Upper lobe of right lung (tissue), 1 donor: Measurements from ENCODE around the gene DEFB116. TPM values are rescaled to one million over a fixed set of nuclear protein-coding genes. Genes with fewer than 3 reads are reported as not detected.

Source experiments
- ATAC-seq: fragments of 200-7000 bp; cut with Tn5 transposase; one replicate; pipeline ENCODE4 v1.9.1; 2020; ENCODE audit warnings: mild to moderate bottlenecking, moderate library complexity
- DNase-seq: peaks from one replicate; pipeline ENCODE4 v3.0.0-alpha.2; 2020
- H3K27ac ChIP-seq: fragments of 200-600 bp; one replicate; pipeline ENCODE4 v1.8.0; 2022
- H3K27me3 ChIP-seq: fragments of 200-600 bp; one replicate; pipeline ENCODE4 v1.8.0; 2022; ENCODE audit warnings: mild to moderate bottlenecking
- H3K36me3 ChIP-seq: fragments of 200-600 bp; one replicate; pipeline ENCODE4 v1.8.0; 2022
- H3K4me1 ChIP-seq: fragments of 200-600 bp; one replicate; pipeline ENCODE4 v1.8.0; 2022
- H3K4me3 ChIP-seq: fragments of 200-600 bp; one replicate; pipeline ENCODE4 v1.8.0; 2022; ENCODE audit warnings: mild to moderate bottlenecking
- H3K9me3 ChIP-seq: fragments of 200-600 bp; one replicate; pipeline ENCODE4 v1.8.0; 2022
- intact Hi-C: fragments of 100-400 bp; cut with DNase I; formaldehyde crosslinking; loops from one replicate; pipeline ENCODE4 v1.11.0; 2022
- total RNA-seq: library from RNA; stranded (reverse); fragmentation: NEBNext Ultra II Directional; extraction: Animal tissue kit (Norgen Biotek cat#: 25700); gene quantifications from one replicate; pipeline ENCODE4 v1.2.1, GENCODE V29; 2021
- TF ChIP-seq, protein P1 (sequence below): fragments of 200-600 bp; IDR thresholded peaks from one replicate; pipeline ENCODE4 v1.8.0; 2022; ENCODE audit warnings: antibody characterized with exemption
- donor health status: DM: no; HTN: yes; CAD: no; lungs with severe emphysema.

Gene DEFB116
- total RNA-seq, 1 donor from 2014 or later, result not detected

GRCh38 chr20:31278178-31278577, 30.2 kb downstream of the DEFB116 start:
- DNase-seq (no peak), ATAC-seq (no peak)
- H3K9me3 ChIP-seq, result no peaks in the 10 kb centered on the region
- no peaks in the 10 kb centered on the region for H3K36me3 ChIP-seq
- H3K4me3 ChIP-seq, result no peak overlapping the region
- H3K27ac ChIP-seq, result no peak overlapping the region
- TF ChIP-seq, protein P1, sequence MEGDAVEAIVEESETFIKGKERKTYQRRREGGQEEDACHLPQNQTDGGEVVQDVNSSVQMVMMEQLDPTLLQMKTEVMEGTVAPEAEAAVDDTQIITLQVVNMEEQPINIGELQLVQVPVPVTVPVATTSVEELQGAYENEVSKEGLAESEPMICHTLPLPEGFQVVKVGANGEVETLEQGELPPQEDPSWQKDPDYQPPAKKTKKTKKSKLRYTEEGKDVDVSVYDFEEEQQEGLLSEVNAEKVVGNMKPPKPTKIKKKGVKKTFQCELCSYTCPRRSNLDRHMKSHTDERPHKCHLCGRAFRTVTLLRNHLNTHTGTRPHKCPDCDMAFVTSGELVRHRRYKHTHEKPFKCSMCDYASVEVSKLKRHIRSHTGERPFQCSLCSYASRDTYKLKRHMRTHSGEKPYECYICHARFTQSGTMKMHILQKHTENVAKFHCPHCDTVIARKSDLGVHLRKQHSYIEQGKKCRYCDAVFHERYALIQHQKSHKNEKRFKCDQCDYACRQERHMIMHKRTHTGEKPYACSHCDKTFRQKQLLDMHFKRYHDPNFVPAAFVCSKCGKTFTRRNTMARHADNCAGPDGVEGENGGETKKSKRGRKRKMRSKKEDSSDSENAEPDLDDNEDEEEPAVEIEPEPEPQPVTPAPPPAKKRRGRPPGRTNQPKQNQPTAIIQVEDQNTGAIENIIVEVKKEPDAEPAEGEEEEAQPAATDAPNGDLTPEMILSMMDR, result no peak
- no peaks in the 10 kb centered on the region for H3K4me1 ChIP-seq
- H3K27me3 ChIP-seq, result no peaks in the 10 kb centered on the region
- intact Hi-C loops, result no loop called here

DNA sequence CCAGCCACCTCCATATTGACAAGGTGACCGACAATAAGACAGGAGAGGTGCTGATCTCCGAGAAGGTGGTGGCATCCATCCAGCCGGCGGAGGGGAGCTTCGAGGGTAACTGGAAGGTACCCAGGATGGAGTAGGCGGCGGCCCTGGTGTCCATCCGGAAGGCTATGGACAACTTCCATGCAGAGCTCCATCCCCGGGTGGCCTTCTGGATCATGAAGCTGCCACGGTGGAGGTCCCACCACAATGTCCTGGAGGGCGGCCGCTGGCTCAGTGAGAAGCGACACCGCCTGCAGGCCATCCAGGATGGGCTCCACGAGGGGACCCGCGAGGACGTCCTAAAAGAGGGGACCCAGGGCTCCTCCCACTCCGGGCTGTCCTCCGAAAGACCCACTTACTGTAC, 33.9 kb downstream of the DEFB116 start:
- TF ChIP-seq, protein P1, result no peak
- DNase-seq, result no peak
- Histone ChIP-seq H3K36me3 (no peaks in the 10 kb centered on the region), H3K27me3 (no peaks in the 10 kb centered on the region), H3K4me3 (no peak overlapping the region), H3K4me1 (no peaks in the 10 kb centered on the region), H3K27ac (no peak overlapping the region), H3K9me3 (peaks cover 14% of the 10 kb centered on the region)
- peak; percentile 19 for ATAC-seq
- intact Hi-C loops, result no loop called here

GRCh38 chr20:31260326-31260932, 48.0 kb downstream of the DEFB116 start:
- intact Hi-C loops, result no loop called here

GRCh38 chr20:31257364-31257763, 51.0 kb downstream of the DEFB116 start, which contains the start of gene DEFB115:
Gene DEFB115 (plus strand): TSS chr20:31257664. CDS start chr20:31257664, 0 bp downstream.
- no peak within 1 kb of the TSS for H3K4me3 ChIP-seq
- ATAC-seq, result no peak
- H3K9me3 ChIP-seq, result no peaks in the 10 kb centered on the region
- intact Hi-C loops, result no loop called here
- no peaks in the 10 kb centered on the region for H3K27me3 ChIP-seq
- H3K36me3 ChIP-seq, result no peaks in the 10 kb centered on the region
- H3K4me1 ChIP-seq, result no peaks in the 10 kb centered on the region
- no peak for DNase-seq
- TF ChIP-seq, protein P1, result no peak
- no peak within 1 kb of the TSS for H3K27ac ChIP-seq

More at GRCh38 chr20:31260326-31260932, 48.0 kb downstream of the DEFB116 start:
- Histone ChIP-seq H3K27ac (no peak overlapping the region), H3K9me3 (no peaks in the 10 kb centered on the region), H3K36me3 (no peaks in the 10 kb centered on the region), H3K4me3 (no peak overlapping the region), H3K27me3 (no peaks in the 10 kb centered on the region), H3K4me1 (no peaks in the 10 kb centered on the region)
- ATAC-seq (peak; percentile 64), DNase-seq (no peak)
- TF ChIP-seq, protein P1, result peak; percentile 47

- ATAC-seq, result no peak
- intact Hi-C loops, result no loop called here
- no peaks in the 10 kb centered on the region for H3K36me3 ChIP-seq
These were observed 51.4 kb downstream of the DEFB116 start for GRCh38 chr20:31256959-31257358.

More at GRCh38 chr20:31256959-31257358, 51.4 kb downstream of the DEFB116 start:
- H3K27me3 ChIP-seq, result no peaks in the 10 kb centered on the region
- no peak overlapping the region for H3K27ac ChIP-seq
- TF ChIP-seq, protein P1, result no peak
- H3K4me3 ChIP-seq, result no peak overlapping the region
- H3K9me3 ChIP-seq, result no peaks in the 10 kb centered on the region
- no peaks in the 10 kb centered on the region for H3K4me1 ChIP-seq
- no peak for DNase-seq

Other genes with a start within 250 kb of the DEFB116 start
- gene DEFB115, start 50.9 kb downstream of the DEFB116 start, total RNA-seq, result not detected
- gene DEFB118, start 60.0 kb upstream of the DEFB116 start, total RNA-seq, result not detected
- not detected for gene DEFB119, start 82.0 kb upstream of the DEFB116 start, total RNA-seq
- not detected for gene DEFB121, start 97.6 kb upstream of the DEFB116 start, total RNA-seq
- not detected for gene DEFB123, start 132.0 kb upstream of the DEFB116 start, total RNA-seq
- gene DEFB124, start 166.5 kb upstream of the DEFB116 start, total RNA-seq, result not detected
- gene REM1, start 166.7 kb upstream of the DEFB116 start, total RNA-seq, result 4.0 TPM
- gene HM13, start 205.9 kb upstream of the DEFB116 start, total RNA-seq, result 169 TPM